Measurements from ENCODE around the gene BCAS3. TPM values are rescaled to one million over a fixed set of nuclear protein-coding genes. Genes with fewer than 3 reads are reported as not detected.
"Not testable (repeated sequence)": the region's sequence is repeated elsewhere in the genome, so short reads cannot be mapped to it uniquely, and the experiment has no call there.

Gene BCAS3
- total RNA-seq, 2 experiments from 2014 or later = 5.1 to 6.9 TPM

DNA sequence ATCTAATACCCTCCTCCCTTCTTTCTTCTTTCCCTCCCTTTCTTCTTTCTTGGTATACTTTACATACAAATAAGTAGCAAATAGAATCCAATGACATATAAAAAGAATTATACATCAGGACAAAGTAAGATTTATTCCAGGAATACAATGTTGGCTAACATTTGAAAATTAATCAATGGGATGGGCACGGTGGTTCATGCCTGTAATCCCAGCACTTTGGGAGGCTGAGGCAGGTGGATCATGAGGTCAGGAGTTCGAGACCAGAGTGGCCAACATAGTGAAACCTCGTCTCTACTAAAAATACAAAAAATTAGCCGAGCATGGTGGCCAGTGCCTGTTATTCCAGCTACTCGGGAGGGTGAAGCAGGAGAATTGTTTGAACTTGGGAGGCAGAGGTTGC, 72.1 kb downstream of the BCAS3 start:
- H3K4me1 Mint-ChIP-seq (ENCODE audit: low read depth) = no peaks in the 10 kb centered on the region
- ChIA-PET POLR2A (no interaction called here), CTCF (interaction anchor here (1.4 kb wide), 1 partner anchor 29 kb away, joined by 4 read pairs; no protein-coding TSS in a partner anchor)
- H3K27me3 Mint-ChIP-seq = no peaks in the 10 kb centered on the region
- H3K4me3 Mint-ChIP-seq = no peak overlapping the region
- no peaks in the 10 kb centered on the region for H3K9me3 Mint-ChIP-seq
- intact Hi-C loops (cut with micrococcal nuclease) = no loop called here
- DNase-seq = no peak
- peaks cover 2% of the 10 kb centered on the region for H3K36me3 Mint-ChIP-seq (ENCODE audit: low read depth)
- no peak overlapping the region for H3K27ac Mint-ChIP-seq
- TF ChIP-seq, protein P1, sequence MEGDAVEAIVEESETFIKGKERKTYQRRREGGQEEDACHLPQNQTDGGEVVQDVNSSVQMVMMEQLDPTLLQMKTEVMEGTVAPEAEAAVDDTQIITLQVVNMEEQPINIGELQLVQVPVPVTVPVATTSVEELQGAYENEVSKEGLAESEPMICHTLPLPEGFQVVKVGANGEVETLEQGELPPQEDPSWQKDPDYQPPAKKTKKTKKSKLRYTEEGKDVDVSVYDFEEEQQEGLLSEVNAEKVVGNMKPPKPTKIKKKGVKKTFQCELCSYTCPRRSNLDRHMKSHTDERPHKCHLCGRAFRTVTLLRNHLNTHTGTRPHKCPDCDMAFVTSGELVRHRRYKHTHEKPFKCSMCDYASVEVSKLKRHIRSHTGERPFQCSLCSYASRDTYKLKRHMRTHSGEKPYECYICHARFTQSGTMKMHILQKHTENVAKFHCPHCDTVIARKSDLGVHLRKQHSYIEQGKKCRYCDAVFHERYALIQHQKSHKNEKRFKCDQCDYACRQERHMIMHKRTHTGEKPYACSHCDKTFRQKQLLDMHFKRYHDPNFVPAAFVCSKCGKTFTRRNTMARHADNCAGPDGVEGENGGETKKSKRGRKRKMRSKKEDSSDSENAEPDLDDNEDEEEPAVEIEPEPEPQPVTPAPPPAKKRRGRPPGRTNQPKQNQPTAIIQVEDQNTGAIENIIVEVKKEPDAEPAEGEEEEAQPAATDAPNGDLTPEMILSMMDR (IDR thresholded peaks at IDR 0.05) = no peak
- no peak for ATAC-seq

GRCh38 chr17:60750640-60751039, 73.0 kb downstream of the BCAS3 start:
- ATAC-seq (no peak), DNase-seq (no peak)
- Mint-ChIP-seq H3K27ac (no peak overlapping the region), H3K4me1 (ENCODE audit: low read depth) (no peaks in the 10 kb centered on the region), H3K9me3 (no peaks in the 10 kb centered on the region), H3K4me3 (no peak overlapping the region), H3K27me3 (no peaks in the 10 kb centered on the region), H3K36me3 (ENCODE audit: low read depth) (peaks cover 2% of the 10 kb centered on the region)
- ChIA-PET POLR2A (no interaction called here), CTCF (no interaction called here)
- TF ChIP-seq, protein P1 (IDR thresholded peaks at IDR 0.05) = no peak
- intact Hi-C loops (cut with micrococcal nuclease) = no loop called here

- ChIA-PET CTCF (no interaction called here), POLR2A (no interaction called here)
- Mint-ChIP-seq H3K9me3 (no peaks in the 10 kb centered on the region), H3K27ac (no peak overlapping the region), H3K36me3 (ENCODE audit: low read depth) (peaks cover 2% of the 10 kb centered on the region), H3K4me1 (ENCODE audit: low read depth) (no peaks in the 10 kb centered on the region), H3K4me3 (no peak overlapping the region), H3K27me3 (no peaks in the 10 kb centered on the region)
- no peak for DNase-seq
- TF ChIP-seq, protein P1 (IDR thresholded peaks at IDR 0.05) = no peak
- no peak for ATAC-seq
- intact Hi-C loops (cut with micrococcal nuclease) = no loop called here
Measured at GRCh38 chr17:60751884-60752283, 74.2 kb downstream of the BCAS3 start.

DNA sequence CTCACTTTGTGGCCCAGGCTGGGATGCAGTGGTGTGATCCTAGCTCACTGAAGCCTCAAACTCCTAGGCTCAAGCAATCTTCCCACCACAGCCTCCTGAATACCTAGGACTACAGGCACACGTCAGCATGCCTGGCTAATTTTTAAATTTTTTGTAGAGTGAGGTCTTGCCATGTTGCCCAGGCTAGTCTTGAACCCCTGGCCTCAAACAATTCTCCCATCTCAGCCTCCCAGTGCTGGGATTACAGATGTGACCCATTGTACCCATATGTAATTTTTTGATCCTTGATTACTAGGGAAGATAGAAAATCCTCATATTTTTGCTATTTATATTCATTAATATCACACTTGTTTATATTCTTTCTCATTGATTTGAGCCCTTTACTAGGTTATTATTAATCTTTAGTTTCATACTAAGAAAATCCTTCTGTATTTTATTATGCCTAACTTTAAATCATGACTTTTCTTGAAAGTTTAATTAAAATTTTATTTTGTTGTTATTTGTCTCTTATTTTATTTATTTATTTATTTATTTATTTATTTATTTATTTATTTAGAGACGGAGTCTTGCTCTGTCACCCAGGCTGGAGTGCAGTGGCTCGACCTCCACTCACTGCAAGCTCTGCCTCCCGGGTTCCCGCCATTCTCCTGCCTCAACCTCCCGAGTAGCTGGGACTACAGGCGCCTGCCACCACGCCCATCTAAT, 75.4 kb downstream of the BCAS3 start:
- no peaks in the 10 kb centered on the region for H3K9me3 Mint-ChIP-seq
- ATAC-seq (no peak), DNase-seq (no peak)
- TF ChIP-seq, protein P1 (IDR thresholded peaks at IDR 0.05) = no peak
- no peak overlapping the region for H3K4me3 Mint-ChIP-seq
- ChIA-PET POLR2A (no interaction called here), CTCF (no interaction called here)
- no peaks in the 10 kb centered on the region for H3K27me3 Mint-ChIP-seq
- intact Hi-C loops (cut with micrococcal nuclease) = no loop called here
- H3K36me3 Mint-ChIP-seq (ENCODE audit: low read depth) = peaks cover 2% of the 10 kb centered on the region
- H3K27ac Mint-ChIP-seq = no peak overlapping the region
- H3K4me1 Mint-ChIP-seq (ENCODE audit: low read depth) = no peaks in the 10 kb centered on the region

DNA sequence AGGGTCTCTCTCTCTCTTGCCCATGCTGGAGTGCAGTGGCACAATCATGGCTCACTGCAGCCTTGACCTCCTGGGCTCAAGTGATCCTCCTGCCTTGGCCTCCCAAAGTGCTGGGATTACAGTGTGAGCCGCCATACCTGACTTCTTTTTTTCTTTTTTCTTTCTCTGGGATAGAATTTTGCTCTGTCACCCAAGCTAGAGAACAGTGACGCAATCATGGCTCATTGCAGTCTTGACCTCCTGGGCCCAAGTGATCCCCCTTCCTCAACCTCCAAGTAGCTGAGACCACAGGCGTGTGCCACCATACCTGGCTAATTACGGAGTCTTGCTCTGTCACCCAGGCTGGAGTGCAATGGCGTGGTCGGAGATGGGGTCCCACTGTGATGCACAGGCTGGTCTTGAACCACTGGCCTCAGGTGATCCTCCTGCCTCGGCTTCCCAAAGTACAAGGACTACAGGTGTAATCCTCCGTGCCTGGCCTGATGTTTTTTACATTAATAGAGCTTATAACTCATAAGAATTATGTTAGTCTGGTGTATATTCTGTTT, 76.5 kb downstream of the BCAS3 start:
- ATAC-seq (no peak), DNase-seq (no peak)
- Mint-ChIP-seq H3K36me3 (ENCODE audit: low read depth) (peaks cover 2% of the 10 kb centered on the region), H3K4me3 (no peak overlapping the region), H3K27ac (no peak overlapping the region), H3K27me3 (no peaks in the 10 kb centered on the region), H3K9me3 (no peaks in the 10 kb centered on the region), H3K4me1 (ENCODE audit: low read depth) (no peaks in the 10 kb centered on the region)
- intact Hi-C loops (cut with micrococcal nuclease) = no loop called here
- ChIA-PET CTCF (no interaction called here), POLR2A (no interaction called here)
- TF ChIP-seq, protein P1 (IDR thresholded peaks at IDR 0.05) = no peak

GRCh38 chr17:60756798-60757197, 79.1 kb downstream of the BCAS3 start:
- intact Hi-C loops (cut with micrococcal nuclease); H3K27me3 Mint-ChIP-seq; DNase-seq; H3K4me3 Mint-ChIP-seq; ATAC-seq; POLR2A ChIA-PET; H3K27ac Mint-ChIP-seq; H3K4me1 Mint-ChIP-seq (ENCODE audit: low read depth); CTCF ChIA-PET: not testable (repeated sequence)
- Mint-ChIP-seq H3K36me3 (ENCODE audit: low read depth) (peaks cover 14% of the 10 kb centered on the region), H3K9me3 (peaks cover 11% of the 10 kb centered on the region)

All from activated CD8-positive, alpha-beta T cell treated with anti-CD3 and anti-CD28 coated beads for 36 hours (primary cell).